HG03520 (cell line): Measurements from ENCODE around the gene CPM.

Experiments used
- ATAC-seq: cut with Tn5 transposase; IDR thresholded peaks from one replicate; pipeline ENCODE4 v1.9.1; 2021; ENCODE audit warnings: mild to moderate bottlenecking, moderate library complexity; ENCODE audit not compliant: unreplicated experiment

Gene CPM

GRCh38 chr12:68932961-68933893 lies at the start of gene CPM:
TSS of gene CPM (minus strand) at chr12:68933171. CDS start at chr12:68932837, 334 bp downstream.
- ATAC-seq, result peak; percentile 95

- no peak for ATAC-seq
These were observed 48.5 kb upstream of the CPM start for GRCh38 chr12:68981516-68981915.

- no peak for ATAC-seq
These were observed 47.7 kb upstream of the CPM start for GRCh38 chr12:68980476-68981212.

- ATAC-seq, result no peak
These were observed 45.7 kb upstream of the CPM start for GRCh38 chr12:68978678-68979077.

GRCh38 chr12:68977909-68978610 lies 45.1 kb upstream of the CPM start:
- ATAC-seq, result no peak

- no peak for ATAC-seq
These were observed 44.4 kb upstream of the CPM start for GRCh38 chr12:68977335-68977734.

GRCh38 chr12:68976395-68976841 lies 43.4 kb upstream of the CPM start:
- no peak for ATAC-seq

- ATAC-seq, result no peak
These were observed 42.8 kb upstream of the CPM start for GRCh38 chr12:68975811-68976210.

GRCh38 chr12:68972595-68972994 lies 39.6 kb upstream of the CPM start:
- ATAC-seq, result no peak

- no peak for ATAC-seq
These were observed 38.4 kb upstream of the CPM start for GRCh38 chr12:68971404-68971803.

GRCh38 chr12:68970951-68971350 lies 38.0 kb upstream of the CPM start:
- no peak for ATAC-seq

GRCh38 chr12:68970306-68970705 lies 37.3 kb upstream of the CPM start:
- ATAC-seq, result no peak

- ATAC-seq, result no peak
These were observed 34.1 kb upstream of the CPM start for GRCh38 chr12:68967046-68967445.

GRCh38 chr12:68963856-68964745 lies 31.1 kb upstream of the CPM start:
- no peak for ATAC-seq

- no peak for ATAC-seq
These were observed 30.2 kb upstream of the CPM start for GRCh38 chr12:68962877-68963855.

GRCh38 chr12:68959891-68960464 lies 27.0 kb upstream of the CPM start:
- no peak for ATAC-seq

GRCh38 chr12:68959143-68959858 lies 26.3 kb upstream of the CPM start:
- no peak for ATAC-seq

- ATAC-seq, result peak; percentile 94
These were observed 25.4 kb upstream of the CPM start for GRCh38 chr12:68958322-68958721.
